Activated CD8-positive, alpha-beta memory T cell treated with anti-CD3 and anti-CD28 coated beads for 4 hours (primary cell): ENCODE results near the gene PDAP1.
"Not testable (repeated sequence)": the region's sequence is repeated elsewhere in the genome, so short reads cannot be mapped to it uniquely, and the experiment has no call there.

Experiments used
- DNase-seq, 2 donors: peaks; one replicate each; pipeline ENCODE4 v3.0.0-alpha.2; 2020; ENCODE audit warnings: low read depth in 2 of 2

PDAP1 gene

GRCh38 chr7:99350641-99351040 is 57.8 kb downstream of the PDAP1 start:
- DNase-seq: not testable (repeated sequence)
